ENCODE measurements around the gene XIAP.

XIAP gene

DNA sequence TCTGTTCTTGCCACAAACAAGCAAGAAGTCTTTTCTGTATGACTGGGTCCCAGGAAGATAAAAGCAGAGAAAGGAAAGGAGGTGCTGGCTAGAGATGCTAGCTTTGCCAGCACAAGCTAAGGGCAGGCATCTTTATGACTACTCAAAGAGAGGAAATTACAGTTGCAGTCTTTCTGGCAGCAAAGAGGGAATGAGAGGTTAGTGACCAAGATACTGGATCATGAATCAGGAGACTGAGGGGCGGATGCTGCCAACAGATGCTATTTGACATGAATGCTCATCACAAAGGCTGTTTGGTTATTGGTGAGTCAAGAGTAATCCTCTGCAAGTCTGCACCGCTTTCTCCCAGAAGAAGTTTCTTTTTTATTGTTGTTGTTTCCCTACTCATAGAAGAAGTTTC lies 5.5 kb upstream of the XIAP start:
- DNase-seq = no peak
- Histone ChIP-seq H3K27ac (ENCODE audit: low read length, poor library complexity, severe bottlenecking) (no peak overlapping the region), H3K18ac (ENCODE audit: low read depth in 1 of 2, low read length in 2 of 2) (no peak overlapping the region), H3K4me3 (ENCODE audit: insufficient read depth in 1 of 2, low read depth in 1 of 2, low read length in 2 of 2) (no peak overlapping the region), H3K36me3 (ENCODE audit: control insufficient read depth in 1 of 2, insufficient read depth in 2 of 2, low read depth in 1 of 2, low read length in 2 of 2) (no peaks in the 10 kb centered on the region), H3K4ac (ENCODE audit: low read depth in 1 of 2, low read length in 2 of 2) (no peak overlapping the region), H3K4me2 (ENCODE audit: low read length, poor library complexity, severe bottlenecking) (no peak overlapping the region), H3K4me1 (ENCODE audit: control insufficient read depth, insufficient read depth, low read depth, low read length) (peaks cover 3% of the 10 kb centered on the region), H3K27me3 (ENCODE audit: control insufficient read depth in 1 of 2, insufficient read depth in 1 of 2, low read length in 2 of 2) (no peaks in the 10 kb centered on the region), H2BK5ac (ENCODE audit: low read depth, low read length, poor library complexity, severe bottlenecking) (no peak overlapping the region), H3K79me1 (replicated peaks; ENCODE audit: low read length, poor library complexity, severe bottlenecking) (no peaks in the 10 kb centered on the region), H2AK5ac (ENCODE audit: low read length, severe bottlenecking) (no peak overlapping the region), H3K9me3 (ENCODE audit: control insufficient read depth, low read length) (no peaks in the 10 kb centered on the region), H2BK15ac (ENCODE audit: low read depth, poor library complexity, severe bottlenecking) (no peak overlapping the region), H3K9ac (ENCODE audit: low read length) (no peak overlapping the region), H2AFZ (ENCODE audit: low read depth, low read length) (no peak overlapping the region), H4K91ac (ENCODE audit: low read length) (no peak overlapping the region), H3K14ac (ENCODE audit: low read length in 2 of 2) (no peak overlapping the region), H2BK12ac (ENCODE audit: low read length in 2 of 2) (no peak overlapping the region), H2BK120ac (ENCODE audit: low read depth, low read length) (no peak overlapping the region), H3K23ac (ENCODE audit: low read length in 2 of 2) (no peak overlapping the region), H4K8ac (ENCODE audit: low read length) (no peak overlapping the region)
- no CpG with 5 or more reads among the region's 2 CpGs for WGBS

DNA sequence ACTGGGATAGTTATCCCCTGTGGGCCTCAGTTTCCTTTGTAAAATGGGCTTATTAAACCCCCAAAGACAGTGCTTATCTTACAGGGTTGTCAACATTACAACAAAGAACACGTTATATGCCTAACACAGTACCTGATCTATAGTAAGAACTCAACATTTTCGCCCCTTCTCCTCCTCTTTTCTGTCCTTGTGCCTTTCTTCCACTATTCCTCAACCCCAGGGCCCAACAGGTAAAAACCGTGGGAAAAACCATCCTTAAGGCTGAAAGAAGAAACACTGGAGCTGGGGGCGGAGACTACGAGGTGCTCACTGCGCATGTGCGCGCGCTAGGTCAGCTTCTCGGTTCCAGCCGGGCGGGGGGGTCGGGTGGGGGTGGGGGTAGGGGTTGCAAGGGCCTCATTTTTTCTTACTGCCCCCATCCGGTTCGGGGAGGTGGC lies 426 bp upstream of the XIAP start:
- Histone ChIP-seq H3K4me2 (ENCODE audit: low read length, poor library complexity, severe bottlenecking) (peak overlapping the region; percentile 22), H2BK5ac (ENCODE audit: low read depth, low read length, poor library complexity, severe bottlenecking) (no peak overlapping the region), H3K18ac (ENCODE audit: low read depth in 1 of 2, low read length in 2 of 2) (no peak overlapping the region), H4K91ac (ENCODE audit: low read length) (no peak overlapping the region), H2BK15ac (ENCODE audit: low read depth, poor library complexity, severe bottlenecking) (no peak overlapping the region), H3K4ac (ENCODE audit: low read depth in 1 of 2, low read length in 2 of 2) (no peak overlapping the region), H3K14ac (ENCODE audit: low read length in 2 of 2) (no peak overlapping the region), H3K27ac (ENCODE audit: low read length, poor library complexity, severe bottlenecking) (peak overlapping the region; percentile 96), H3K4me1 (ENCODE audit: control insufficient read depth, insufficient read depth, low read depth, low read length) (no peaks in the 10 kb centered on the region), H3K23ac (ENCODE audit: low read length in 2 of 2) (no peak overlapping the region), H3K79me1 (replicated peaks; ENCODE audit: low read length, poor library complexity, severe bottlenecking) (no peaks in the 10 kb centered on the region), H4K8ac (ENCODE audit: low read length) (no peak overlapping the region), H3K9ac (ENCODE audit: low read length) (peak overlapping the region; percentile 100), H2BK12ac (ENCODE audit: low read length in 2 of 2) (no peak overlapping the region), H2BK120ac (ENCODE audit: low read depth, low read length) (peak overlapping the region; percentile 73), H3K36me3 (ENCODE audit: control insufficient read depth in 1 of 2, insufficient read depth in 2 of 2, low read depth in 1 of 2, low read length in 2 of 2) (peaks cover 0 to 2% of the 10 kb centered on the region in 2 experiments), H3K9me3 (ENCODE audit: control insufficient read depth, low read length) (no peaks in the 10 kb centered on the region), H2AFZ (ENCODE audit: low read depth, low read length) (no peak overlapping the region), H2AK5ac (ENCODE audit: low read length, severe bottlenecking) (no peak overlapping the region), H3K4me3 (ENCODE audit: insufficient read depth in 1 of 2, low read depth in 1 of 2, low read length in 2 of 2) (peak overlapping the region; percentile 68 to 75), H3K27me3 (ENCODE audit: control insufficient read depth in 1 of 2, insufficient read depth in 1 of 2, low read length in 2 of 2) (no peaks in the 10 kb centered on the region)
- 0% methylated on average over 3 of the region's 15 CpGs for WGBS
- DNase-seq = no peak

DNA sequence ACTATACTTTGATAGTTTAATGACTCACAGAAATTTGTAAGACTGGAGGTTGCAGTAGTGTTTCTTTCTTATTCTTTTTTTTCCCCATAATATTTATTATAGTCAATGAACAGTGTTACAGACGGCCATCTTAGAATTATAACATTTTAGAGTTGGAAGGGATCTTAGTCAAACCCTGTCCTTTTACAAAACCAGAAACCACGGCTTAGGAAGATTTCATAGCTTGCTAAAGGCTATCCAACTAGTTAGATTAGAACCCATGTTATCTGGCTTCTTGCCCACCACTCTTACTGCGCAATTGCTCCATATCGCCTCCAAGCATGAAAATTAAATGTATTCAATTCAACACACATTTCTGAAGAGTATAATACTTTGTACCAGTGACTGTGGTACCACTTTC lies 1.1 kb downstream of the XIAP start:
- H2AFZ ChIP-seq (ENCODE audit: low read depth, low read length) = no peak overlapping the region
- peak overlapping the region; percentile 29 for H3K4me2 ChIP-seq (ENCODE audit: low read length, poor library complexity, severe bottlenecking)
- H3K23ac ChIP-seq (ENCODE audit: low read length in 2 of 2) = no peak overlapping the region
- peak overlapping the region; percentile 96 for H3K27ac ChIP-seq (ENCODE audit: low read length, poor library complexity, severe bottlenecking)
- peak overlapping the region; percentile 100 for H3K9ac ChIP-seq (ENCODE audit: low read length)
- no peak overlapping the region for H4K8ac ChIP-seq (ENCODE audit: low read length)
- no peaks in the 10 kb centered on the region for H3K9me3 ChIP-seq (ENCODE audit: control insufficient read depth, low read length)
- no peak overlapping the region for H3K4ac ChIP-seq (ENCODE audit: low read depth in 1 of 2, low read length in 2 of 2)
- peak; percentile 27 for DNase-seq
- H4K91ac ChIP-seq (ENCODE audit: low read length) = no peak overlapping the region
- no peak overlapping the region for H2BK120ac ChIP-seq (ENCODE audit: low read depth, low read length)
- H2BK15ac ChIP-seq (ENCODE audit: low read depth, poor library complexity, severe bottlenecking) = no peak overlapping the region
- H3K4me3 ChIP-seq (ENCODE audit: insufficient read depth in 1 of 2, low read depth in 1 of 2, low read length in 2 of 2) = peak overlapping the region in 1 of 2 experiments; percentile 78
- no peak overlapping the region for H2BK5ac ChIP-seq (ENCODE audit: low read depth, low read length, poor library complexity, severe bottlenecking)
- no peaks in the 10 kb centered on the region for H3K79me1 ChIP-seq (replicated peaks; ENCODE audit: low read length, poor library complexity, severe bottlenecking)
- no peak overlapping the region for H2BK12ac ChIP-seq (ENCODE audit: low read length in 2 of 2)
- no peaks in the 10 kb centered on the region for H3K27me3 ChIP-seq (ENCODE audit: control insufficient read depth in 1 of 2, insufficient read depth in 1 of 2, low read length in 2 of 2)
- H2AK5ac ChIP-seq (ENCODE audit: low read length, severe bottlenecking) = no peak overlapping the region
- H3K36me3 ChIP-seq (ENCODE audit: control insufficient read depth in 1 of 2, insufficient read depth in 2 of 2, low read depth in 1 of 2, low read length in 2 of 2) = peaks cover 0 to 2% of the 10 kb centered on the region in 2 experiments
- WGBS = 0% methylated on average over 1 of the region's 4 CpGs
- no peak overlapping the region for H3K14ac ChIP-seq (ENCODE audit: low read length in 2 of 2)
- no peaks in the 10 kb centered on the region for H3K4me1 ChIP-seq (ENCODE audit: control insufficient read depth, insufficient read depth, low read depth, low read length)
- H3K18ac ChIP-seq (ENCODE audit: low read depth in 1 of 2, low read length in 2 of 2) = no peak overlapping the region

DNA sequence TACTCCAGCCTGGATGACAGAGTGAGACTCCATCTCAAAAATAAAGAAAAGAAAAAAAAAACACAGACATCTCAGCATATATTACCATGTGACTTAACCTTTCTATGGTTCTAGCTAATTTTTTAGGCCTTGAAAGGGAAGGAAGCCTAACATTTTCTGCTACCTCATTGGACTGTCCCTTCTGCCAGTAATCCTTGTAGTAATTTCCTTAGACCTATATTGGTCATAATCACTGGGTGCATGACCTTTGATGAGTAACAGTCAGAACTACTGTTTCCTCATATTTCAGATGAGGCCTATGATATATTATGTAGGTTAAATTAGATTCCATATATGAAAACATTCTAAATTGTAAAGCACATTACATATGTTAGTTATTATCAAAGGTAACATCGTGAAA lies 9.6 kb downstream of the XIAP start:
- H3K4ac ChIP-seq (ENCODE audit: low read depth in 1 of 2, low read length in 2 of 2) = no peak overlapping the region
- no peak for DNase-seq
- H3K18ac ChIP-seq (ENCODE audit: low read depth in 1 of 2, low read length in 2 of 2) = no peak overlapping the region
- H3K27ac ChIP-seq (ENCODE audit: low read length, poor library complexity, severe bottlenecking) = no peak overlapping the region
- H3K4me2 ChIP-seq (ENCODE audit: low read length, poor library complexity, severe bottlenecking) = no peak overlapping the region
- H2AK5ac ChIP-seq (ENCODE audit: low read length, severe bottlenecking) = no peak overlapping the region
- H3K14ac ChIP-seq (ENCODE audit: low read length in 2 of 2) = no peak overlapping the region
- H2BK120ac ChIP-seq (ENCODE audit: low read depth, low read length) = no peak overlapping the region
- no peak overlapping the region for H4K8ac ChIP-seq (ENCODE audit: low read length)
- H2BK12ac ChIP-seq (ENCODE audit: low read length in 2 of 2) = no peak overlapping the region
- H3K9ac ChIP-seq (ENCODE audit: low read length) = no peak overlapping the region
- H2AFZ ChIP-seq (ENCODE audit: low read depth, low read length) = no peak overlapping the region
- WGBS = no CpG with 5 or more reads among the region's 1 CpG
- no peaks in the 10 kb centered on the region for H3K27me3 ChIP-seq (ENCODE audit: control insufficient read depth in 1 of 2, insufficient read depth in 1 of 2, low read length in 2 of 2)
- no peaks in the 10 kb centered on the region for H3K4me1 ChIP-seq (ENCODE audit: control insufficient read depth, insufficient read depth, low read depth, low read length)
- peaks cover 0 to 3% of the 10 kb centered on the region in 2 experiments for H3K36me3 ChIP-seq (ENCODE audit: control insufficient read depth in 1 of 2, insufficient read depth in 2 of 2, low read depth in 1 of 2, low read length in 2 of 2)
- no peaks in the 10 kb centered on the region for H3K79me1 ChIP-seq (replicated peaks; ENCODE audit: low read length, poor library complexity, severe bottlenecking)
- no peak overlapping the region for H2BK5ac ChIP-seq (ENCODE audit: low read depth, low read length, poor library complexity, severe bottlenecking)
- no peak overlapping the region for H2BK15ac ChIP-seq (ENCODE audit: low read depth, poor library complexity, severe bottlenecking)
- no peaks in the 10 kb centered on the region for H3K9me3 ChIP-seq (ENCODE audit: control insufficient read depth, low read length)
- H3K4me3 ChIP-seq (ENCODE audit: insufficient read depth in 1 of 2, low read depth in 1 of 2, low read length in 2 of 2) = no peak overlapping the region
- no peak overlapping the region for H4K91ac ChIP-seq (ENCODE audit: low read length)
- no peak overlapping the region for H3K23ac ChIP-seq (ENCODE audit: low read length in 2 of 2)

All from mesenchymal stem cell (in vitro differentiated cells and primary cell).